Activated CD4-positive, alpha-beta T cell treated with anti-CD3 and anti-CD28 coated beads, Interleukin-2, amount 50 U/mL, for 4 hours (primary cell): ENCODE results near the gene STK11.

Experiments
- DNase-seq, 2 experiments: peaks; one replicate each; pipeline ENCODE4 v3.0.0-alpha.2; 2020

The STK11 gene

DNA sequence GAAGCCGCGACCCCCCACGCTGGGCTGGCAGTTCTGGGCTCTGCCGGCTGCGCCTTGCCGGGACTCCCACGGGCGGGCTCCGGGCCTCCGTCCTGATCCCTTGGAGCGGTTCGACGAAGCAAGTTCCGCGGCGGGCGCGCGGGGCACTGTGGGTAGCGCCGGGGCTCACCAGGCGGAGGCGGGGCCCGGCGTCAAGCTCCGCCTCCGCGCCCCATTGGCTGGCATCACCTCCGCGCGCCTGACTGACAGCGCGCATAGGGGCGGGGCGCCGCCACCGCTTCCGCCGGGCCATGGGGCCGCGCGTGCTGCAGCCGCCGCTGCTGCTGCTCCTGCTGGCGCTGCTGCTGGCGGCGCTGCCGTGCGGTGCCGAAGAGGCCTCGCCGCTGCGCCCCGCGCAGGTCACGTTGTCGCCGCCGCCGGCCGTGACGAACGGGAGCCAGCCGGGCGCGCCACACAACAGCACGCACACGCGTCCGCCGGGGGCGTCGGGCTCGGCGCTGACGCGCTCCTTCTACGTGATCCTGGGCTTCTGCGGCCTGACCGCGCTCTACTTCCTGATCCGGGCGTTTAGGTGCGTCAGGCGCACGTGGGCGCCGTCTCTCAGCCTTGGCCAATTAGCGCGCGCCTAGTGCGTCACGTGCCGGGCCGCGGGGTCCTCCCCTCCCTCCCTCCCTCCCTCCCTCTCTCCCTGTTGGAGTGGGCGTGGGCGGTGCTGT, 69.8 kb downstream of the STK11 start, which contains the start of gene FAM174C:
Gene FAM174C (plus strand): TSS at position 271 of the 716 bp plus-strand sequence. CDS start 20 bp downstream, at position 291.
- DNase-seq: peak; percentile 93 to 95

DNA sequence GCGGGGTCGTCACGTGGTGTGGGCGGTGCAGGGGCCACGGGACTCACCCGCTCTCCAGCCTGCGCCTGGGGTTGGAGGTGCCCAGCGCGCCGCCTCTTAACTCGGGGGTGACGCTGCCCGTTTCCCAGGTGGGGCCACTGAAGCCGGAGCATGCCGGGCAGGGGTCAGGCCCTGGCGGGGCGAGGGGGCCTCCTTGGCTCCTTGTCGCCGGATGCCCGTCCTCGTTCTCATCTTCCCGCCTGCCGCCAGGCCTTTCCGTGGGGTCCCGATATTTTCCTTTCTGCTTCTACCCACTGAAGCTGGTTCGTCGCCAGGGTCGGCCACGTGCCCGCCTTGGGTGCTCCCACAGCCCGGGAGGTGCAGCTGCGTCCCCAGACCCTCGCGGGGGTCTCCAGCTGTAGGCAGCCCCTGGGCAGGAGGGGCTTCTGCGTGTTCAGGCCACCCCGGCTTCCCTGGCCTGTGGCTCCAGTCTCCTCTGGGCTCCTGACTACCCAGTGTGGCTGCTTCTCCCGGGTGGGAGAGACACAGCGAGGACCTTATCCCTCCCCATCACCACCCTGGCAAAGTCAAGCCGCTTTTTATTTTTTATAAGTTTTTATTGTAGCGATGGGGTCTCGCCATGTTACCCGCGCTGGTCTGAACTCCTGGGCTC, 70.5 kb downstream of the STK11 start:
- DNase-seq: no peak

DNA sequence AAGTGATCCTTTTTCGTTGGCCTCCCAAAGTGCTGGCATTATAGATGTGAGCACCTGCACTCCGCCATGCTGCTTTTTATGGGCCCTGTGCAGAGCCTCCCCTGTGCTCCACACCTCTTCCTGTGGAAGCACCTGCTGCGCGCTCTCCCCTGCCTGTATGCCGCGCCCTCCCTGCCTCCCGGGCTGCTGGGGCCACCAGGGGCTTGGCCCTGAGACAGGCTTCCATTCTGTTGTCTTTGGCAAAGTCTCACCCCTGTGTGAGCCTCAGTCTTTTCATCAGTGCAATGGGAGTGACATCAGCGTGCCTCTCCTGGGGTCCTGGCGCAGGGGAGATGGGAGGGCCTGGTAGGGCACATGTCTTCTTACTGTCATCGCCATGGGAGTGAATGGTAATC, 71.0 kb downstream of the STK11 start:
- DNase-seq: no peak

DNA sequence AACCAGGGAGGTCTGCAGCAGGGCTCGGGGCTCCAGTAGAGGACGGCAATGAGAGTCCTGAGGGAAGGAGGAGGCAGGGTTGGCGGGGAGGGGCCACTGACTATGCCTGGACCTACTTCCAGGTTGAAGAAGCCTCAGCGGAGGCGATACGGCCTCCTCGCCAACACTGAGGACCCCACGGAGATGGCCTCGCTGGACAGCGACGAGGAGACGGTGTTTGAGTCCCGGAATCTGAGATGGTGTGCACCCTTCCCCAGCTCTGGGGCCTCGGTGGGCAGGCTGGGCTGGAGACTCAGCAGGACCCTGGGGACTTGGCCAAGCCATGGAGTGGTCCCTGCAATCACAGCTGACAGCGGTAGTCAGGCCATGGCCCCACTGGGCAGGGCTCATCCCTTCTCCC, 71.5 kb downstream of the STK11 start:
- DNase-seq: no peak
